NCI-H82 treated with DMSO at 0.1 percent for 48 hours (cell line): Measurements from ENCODE around the gene POMZP3.
"Not testable (repeated sequence)": the region's sequence is repeated elsewhere in the genome, so short reads cannot be mapped to it uniquely, and the experiment has no call there.

ENCODE experiments used
- DNase-seq: peaks from one replicate; lab custom pipeline; 2025; ENCODE audit not compliant: unreplicated experiment; lab: John Stamatoyannopoulos, UW

Gene POMZP3

GRCh38 chr7:76588586-76588985, 38.5 kb downstream of the POMZP3 start:
- DNase-seq: not testable (repeated sequence)

GRCh38 chr7:76586585-76587315, 40.3 kb downstream of the POMZP3 start:
- DNase-seq: not testable (repeated sequence)

- not testable (repeated sequence) for DNase-seq
These were observed 43.3 kb downstream of the POMZP3 start for GRCh38 chr7:76583636-76584281.

GRCh38 chr7:76582848-76583631, 44.0 kb downstream of the POMZP3 start:
- not testable (repeated sequence) for DNase-seq

GRCh38 chr7:76575919-76576655, 51.0 kb downstream of the POMZP3 start:
- DNase-seq: not testable (repeated sequence)

GRCh38 chr7:76575431-76575830, 51.6 kb downstream of the POMZP3 start:
- not testable (repeated sequence) for DNase-seq

- DNase-seq: not testable (repeated sequence)
These were observed 54.8 kb downstream of the POMZP3 start for GRCh38 chr7:76572296-76572695.

- not testable (repeated sequence) for DNase-seq
These were observed 56.7 kb downstream of the POMZP3 start for GRCh38 chr7:76570324-76570775.

GRCh38 chr7:76568742-76569141, 58.3 kb downstream of the POMZP3 start:
- DNase-seq: not testable (repeated sequence)

- not testable (repeated sequence) for DNase-seq
These were observed 59.3 kb downstream of the POMZP3 start for GRCh38 chr7:76567753-76568152.

GRCh38 chr7:76567311-76567710, 59.8 kb downstream of the POMZP3 start:
- not testable (repeated sequence) for DNase-seq

- DNase-seq: not testable (repeated sequence)
These were observed 62.1 kb downstream of the POMZP3 start for GRCh38 chr7:76565001-76565400.

- not testable (repeated sequence) for DNase-seq
These were observed 65.7 kb downstream of the POMZP3 start for GRCh38 chr7:76561342-76561741.

GRCh38 chr7:76560157-76560556, 66.9 kb downstream of the POMZP3 start:
- DNase-seq: not testable (repeated sequence)
